ENCODE data around the gene NDP. TPM values are rescaled to one million over a fixed set of nuclear protein-coding genes. Genes with fewer than 3 reads are reported as not detected.

NDP gene
- polyA plus RNA-seq, 1 donor = 1.1 TPM

Other genes with a start within 250 kb of the NDP start
- gene MAOB, start 90.9 kb downstream of the NDP start, polyA plus RNA-seq (ENCODE audit: insufficient read length) = 0.35 TPM